ENCODE data around the gene SIGLEC15.

- no peak for TF ChIP-seq CTCF (IDR thresholded peaks at IDR 0.05)
- TF ChIP-seq POLR2A (IDR thresholded peaks at IDR 0.05): no peak
These were observed 46.1 kb downstream of the SIGLEC15 start for GRCh38 chr18:45871431-45872084.

All from breast epithelium (tissue), 3 donors.